Measurements from ENCODE around the gene ADAM17. TPM values are rescaled to one million over a fixed set of nuclear protein-coding genes. Genes with fewer than 3 reads are reported as not detected.

Gene ADAM17
- total and polyA plus RNA-seq, 9 of the 15 experiments (the other 6 are each of a cell fraction or from before 2014, with no cell fraction given), result 5.8 to 30.0 (median 19.0) TPM

DNA sequence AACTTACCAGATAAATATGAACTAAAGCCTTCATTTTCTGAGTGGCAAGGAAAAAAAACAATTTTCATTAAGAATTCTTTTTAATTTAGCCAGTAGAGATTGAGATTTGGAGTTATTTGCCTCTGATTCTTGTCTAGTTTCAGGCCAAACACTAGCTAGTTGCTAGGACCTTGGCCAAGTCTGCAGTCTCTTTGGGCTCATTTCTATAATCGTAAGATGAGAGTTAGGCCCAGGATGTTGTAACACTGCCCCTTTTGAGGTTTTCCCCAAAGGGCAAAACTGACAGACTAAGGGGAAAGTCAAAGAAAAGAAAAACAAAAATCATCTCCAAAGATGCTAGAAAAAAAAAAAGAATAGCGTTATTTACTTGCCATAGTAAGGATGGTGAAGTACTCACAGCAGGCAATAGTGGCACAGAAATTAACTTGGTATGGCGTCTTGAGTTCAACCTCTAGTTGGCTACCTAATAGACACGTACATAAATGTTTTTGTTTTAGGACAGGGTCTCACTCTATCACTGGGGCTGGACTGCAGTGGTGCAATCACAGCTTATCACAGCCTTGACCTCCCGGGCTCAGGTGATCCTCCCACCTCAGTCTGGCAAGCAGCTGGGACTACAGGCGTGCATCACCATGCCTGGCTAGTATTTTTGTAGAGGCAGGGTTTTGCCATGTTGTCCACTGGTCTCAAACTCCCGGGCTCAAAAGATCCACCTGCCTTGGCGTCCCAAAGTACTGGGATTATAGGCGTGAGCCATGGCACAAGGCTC lies 23.0 kb upstream of the ADAM17 start:
- intact Hi-C loops (cut with micrococcal nuclease) (no loop called here), in situ Hi-C loops (cut with MboI) (no loop called here)
- Histone ChIP-seq H3K9ac (ENCODE audit: insufficient read depth in 1 of 2, low read depth in 2 of 2, low read length in 2 of 2) (no peak overlapping the region), H4K20me1 (replicated peaks; ENCODE audit: control insufficient read depth, insufficient read depth, low read length) (no peaks in the 10 kb centered on the region), H3K27ac (ENCODE audit: extremely low read depth, low read depth, low read length) (no peak overlapping the region), H3K27me3 (ENCODE audit: control insufficient read depth in 2 of 2, insufficient read depth in 2 of 2, low read length in 2 of 2) (no peaks in the 10 kb centered on the region), H2AFZ (ENCODE audit: low read depth, low read length) (no peak overlapping the region), H3K9me3 (replicated peaks; ENCODE audit: control insufficient read depth, insufficient read depth, low read depth, low read length) (no peaks in the 10 kb centered on the region), H3K4me3 (no peak overlapping the region), H3K9me1 (ENCODE audit: control insufficient read depth, insufficient read depth, low read length) (no peaks in the 10 kb centered on the region), H3K4me2 (ENCODE audit: insufficient read depth, low read length) (no peak overlapping the region), H3K4me1 (replicated peaks in 1 of 2; ENCODE audit: control insufficient read depth in 2 of 2, insufficient read depth in 2 of 2, low read length in 2 of 2) (peaks cover 0 to 3% of the 10 kb centered on the region in 2 experiments; a peak in 1 of 5 replicates), H3K36me3 (ENCODE audit: control insufficient read depth, insufficient read depth, low read length) (peaks cover 5% of the 10 kb centered on the region; the same call in 1 of the 3 replicates), H3K79me2 (ENCODE audit: control insufficient read depth, insufficient read depth, low read length) (no peaks in the 10 kb centered on the region)
- no TSS peak for BruUV-seq (replicated peaks)
- ATAC-seq (no peak), FAIRE-seq (no peak), DNase-seq (ENCODE audit: extremely low read depth in 1 of 4, low spot score in 3 of 4) (no peak)
- TF ChIP-seq KDM1A (IDR thresholded peaks at IDR 0.05) (0 out of 4 replicates have a peak, but pooled peaks of 1 of the 2 experiments have one; percentile 18), PHF20 (IDR thresholded peaks at IDR 0.05; ENCODE audit: partially characterized antibody) (no peak)
- WGBS (ENCODE audit: insufficient coverage, low coverage, missing lambda C conversion rate), result 61% methylated on average over 9 of the region's 9 CpGs
- CTCF ChIA-PET (ENCODE audit: low intra/inter-chr PET ratio), result no interaction called here
- POLR2A ChIA-PET, result interaction anchor here (0.6 to 0.7 kb wide), 3 partner anchors 10 to 114 kb away, joined by 3 to 4 read pairs (median 3); no protein-coding TSS in a partner anchor

DNA sequence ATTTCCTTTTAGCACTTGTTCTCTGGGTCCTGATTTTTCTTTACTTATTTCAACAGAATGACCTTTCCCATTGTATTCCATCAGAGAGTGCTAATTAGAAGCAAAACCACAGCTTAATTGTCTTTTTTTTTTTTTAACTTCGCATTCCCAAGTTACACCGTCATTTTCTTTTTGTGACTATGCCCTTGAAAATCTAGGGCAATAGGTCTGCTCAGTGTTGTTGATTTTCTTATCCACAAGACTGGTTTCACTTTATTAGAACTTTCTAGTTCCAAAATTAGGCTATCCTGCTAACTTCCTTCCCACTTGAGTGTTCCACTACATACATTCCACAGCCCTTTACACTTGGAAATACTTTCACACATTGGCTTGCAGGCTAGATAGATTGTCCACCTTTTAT lies 18.7 kb upstream of the ADAM17 start:
- intact Hi-C loops (cut with micrococcal nuclease) (loop anchor here (5.0 kb wide), 1 partner anchor 163 kb away; no protein-coding TSS in a partner anchor), in situ Hi-C loops (cut with MboI) (no loop called here)
- POLR2A ChIA-PET, result no interaction called here
- DNase-seq (ENCODE audit: extremely low read depth in 1 of 4, low spot score in 3 of 4) (no peak), ATAC-seq (no peak), FAIRE-seq (no peak)
- CTCF ChIA-PET (ENCODE audit: low intra/inter-chr PET ratio), result no interaction called here
- 81% methylated on average over 2 of the region's 2 CpGs for WGBS (ENCODE audit: insufficient coverage, low coverage, missing lambda C conversion rate)
- H3K9ac ChIP-seq (ENCODE audit: insufficient read depth in 1 of 2, low read depth in 2 of 2, low read length in 2 of 2), result no peak overlapping the region
- TF ChIP-seq, protein P1, sequence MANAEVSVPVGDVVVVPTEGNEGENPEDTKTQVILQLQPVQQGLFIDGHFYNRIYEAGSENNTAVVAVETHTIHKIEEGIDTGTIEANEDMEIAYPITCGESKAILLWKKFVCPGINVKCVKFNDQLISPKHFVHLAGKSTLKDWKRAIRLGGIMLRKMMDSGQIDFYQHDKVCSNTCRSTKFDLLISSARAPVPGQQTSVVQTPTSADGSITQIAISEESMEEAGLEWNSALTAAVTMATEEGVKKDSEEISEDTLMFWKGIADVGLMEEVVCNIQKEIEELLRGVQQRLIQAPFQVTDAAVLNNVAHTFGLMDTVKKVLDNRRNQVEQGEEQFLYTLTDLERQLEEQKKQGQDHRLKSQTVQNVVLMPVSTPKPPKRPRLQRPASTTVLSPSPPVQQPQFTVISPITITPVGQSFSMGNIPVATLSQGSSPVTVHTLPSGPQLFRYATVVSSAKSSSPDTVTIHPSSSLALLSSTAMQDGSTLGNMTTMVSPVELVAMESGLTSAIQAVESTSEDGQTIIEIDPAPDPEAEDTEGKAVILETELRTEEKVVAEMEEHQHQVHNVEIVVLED (CRISPR knock-in tag; IDR thresholded peaks at IDR 0.05), result no peak
- TF ChIP-seq POLR2G (IDR thresholded peaks at IDR 0.05; ENCODE audit: low read depth, low read length), result no peak
- no peak for TF ChIP-seq BACH1 (tag; IDR thresholded peaks at IDR 0.05)
- no peak for TF ChIP-seq CHCHD3 (CRISPR knock-in tag; IDR thresholded peaks at IDR 0.05)
- no peak for TF ChIP-seq ATF1 (CRISPR knock-in tag; IDR thresholded peaks at IDR 0.05)
- TF ChIP-seq ATF1 (tag; IDR thresholded peaks at IDR 0.05), result no peak
- TF ChIP-seq, protein P2, sequence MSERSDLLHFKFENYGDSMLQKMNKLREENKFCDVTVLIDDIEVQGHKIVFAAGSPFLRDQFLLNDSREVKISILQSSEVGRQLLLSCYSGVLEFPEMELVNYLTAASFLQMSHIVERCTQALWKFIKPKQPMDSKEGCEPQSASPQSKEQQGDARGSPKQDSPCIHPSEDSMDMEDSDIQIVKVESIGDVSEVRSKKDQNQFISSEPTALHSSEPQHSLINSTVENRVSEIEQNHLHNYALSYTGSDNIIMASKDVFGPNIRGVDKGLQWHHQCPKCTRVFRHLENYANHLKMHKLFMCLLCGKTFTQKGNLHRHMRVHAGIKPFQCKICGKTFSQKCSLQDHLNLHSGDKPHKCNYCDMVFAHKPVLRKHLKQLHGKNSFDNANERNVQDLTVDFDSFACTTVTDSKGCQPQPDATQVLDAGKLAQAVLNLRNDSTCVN (CRISPR knock-in tag; IDR thresholded peaks at IDR 0.05), result no peak
- H2AFZ ChIP-seq (ENCODE audit: low read depth, low read length), result no peak overlapping the region
- H3K4me1 ChIP-seq (replicated peaks in 1 of 2; ENCODE audit: control insufficient read depth in 2 of 2, insufficient read depth in 2 of 2, low read length in 2 of 2), result peaks cover 0 to 13% of the 10 kb centered on the region in 2 experiments; a peak in 2 of 5 replicates
- no peak overlapping the region for H3K4me3 ChIP-seq
- H3K27ac ChIP-seq (ENCODE audit: extremely low read depth, low read depth, low read length), result no peak overlapping the region
- no peaks in the 10 kb centered on the region for H4K20me1 ChIP-seq (replicated peaks; ENCODE audit: control insufficient read depth, insufficient read depth, low read length)
- H3K79me2 ChIP-seq (ENCODE audit: control insufficient read depth, insufficient read depth, low read length), result no peaks in the 10 kb centered on the region
- no peak overlapping the region for H3K4me2 ChIP-seq (ENCODE audit: insufficient read depth, low read length)
- no peaks in the 10 kb centered on the region for H3K9me1 ChIP-seq (ENCODE audit: control insufficient read depth, insufficient read depth, low read length)
- no peaks in the 10 kb centered on the region for H3K27me3 ChIP-seq (ENCODE audit: control insufficient read depth in 2 of 2, insufficient read depth in 2 of 2, low read length in 2 of 2)
- H3K36me3 ChIP-seq (ENCODE audit: control insufficient read depth, insufficient read depth, low read length), result no peaks in the 10 kb centered on the region
- no peaks in the 10 kb centered on the region for H3K9me3 ChIP-seq (replicated peaks; ENCODE audit: control insufficient read depth, insufficient read depth, low read depth, low read length)
- BruUV-seq (replicated peaks), result no TSS peak
